Measurements from ENCODE around the gene SERPINB7.
"Not testable (repeated sequence)": the region's sequence is repeated elsewhere in the genome, so short reads cannot be mapped to it uniquely, and the experiment has no call there.

The SERPINB7 gene, protein sequence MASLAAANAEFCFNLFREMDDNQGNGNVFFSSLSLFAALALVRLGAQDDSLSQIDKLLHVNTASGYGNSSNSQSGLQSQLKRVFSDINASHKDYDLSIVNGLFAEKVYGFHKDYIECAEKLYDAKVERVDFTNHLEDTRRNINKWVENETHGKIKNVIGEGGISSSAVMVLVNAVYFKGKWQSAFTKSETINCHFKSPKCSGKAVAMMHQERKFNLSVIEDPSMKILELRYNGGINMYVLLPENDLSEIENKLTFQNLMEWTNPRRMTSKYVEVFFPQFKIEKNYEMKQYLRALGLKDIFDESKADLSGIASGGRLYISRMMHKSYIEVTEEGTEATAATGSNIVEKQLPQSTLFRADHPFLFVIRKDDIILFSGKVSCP

DNA sequence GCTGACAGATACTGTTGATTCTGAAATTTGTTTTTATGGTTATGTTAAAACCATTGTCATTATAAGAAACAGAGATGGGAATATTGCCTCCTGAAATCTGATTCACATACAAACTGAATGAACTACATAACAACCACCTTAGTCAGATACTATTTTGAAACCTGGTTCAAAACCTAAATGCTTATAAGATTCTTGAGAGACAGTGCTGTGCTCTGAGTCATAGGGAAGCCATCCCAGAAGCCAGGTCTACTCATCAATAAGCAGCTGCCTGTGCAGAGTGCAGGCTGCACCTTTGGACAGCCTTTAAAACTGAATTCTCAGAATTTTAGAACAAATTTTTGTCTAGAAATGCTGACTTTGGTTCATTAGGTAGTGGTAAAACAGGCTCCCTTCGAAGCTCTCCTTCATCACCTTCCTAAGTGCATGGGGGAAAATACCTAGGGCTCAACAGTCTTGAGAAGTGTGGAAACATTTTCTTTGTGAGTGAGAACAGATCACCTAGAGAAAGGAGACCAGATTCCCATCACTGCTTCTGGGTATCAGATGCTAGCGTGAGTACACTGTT, at the start of gene SERPINB7:
TSS of gene SERPINB7 (plus strand) at position 253 of the 565 bp plus-strand sequence. CDS start 6,955 bp downstream, outside the sequence.
- peak; percentile 73 to 80 for DNase-seq (ENCODE audit: low read depth in 2 of 2)

DNA sequence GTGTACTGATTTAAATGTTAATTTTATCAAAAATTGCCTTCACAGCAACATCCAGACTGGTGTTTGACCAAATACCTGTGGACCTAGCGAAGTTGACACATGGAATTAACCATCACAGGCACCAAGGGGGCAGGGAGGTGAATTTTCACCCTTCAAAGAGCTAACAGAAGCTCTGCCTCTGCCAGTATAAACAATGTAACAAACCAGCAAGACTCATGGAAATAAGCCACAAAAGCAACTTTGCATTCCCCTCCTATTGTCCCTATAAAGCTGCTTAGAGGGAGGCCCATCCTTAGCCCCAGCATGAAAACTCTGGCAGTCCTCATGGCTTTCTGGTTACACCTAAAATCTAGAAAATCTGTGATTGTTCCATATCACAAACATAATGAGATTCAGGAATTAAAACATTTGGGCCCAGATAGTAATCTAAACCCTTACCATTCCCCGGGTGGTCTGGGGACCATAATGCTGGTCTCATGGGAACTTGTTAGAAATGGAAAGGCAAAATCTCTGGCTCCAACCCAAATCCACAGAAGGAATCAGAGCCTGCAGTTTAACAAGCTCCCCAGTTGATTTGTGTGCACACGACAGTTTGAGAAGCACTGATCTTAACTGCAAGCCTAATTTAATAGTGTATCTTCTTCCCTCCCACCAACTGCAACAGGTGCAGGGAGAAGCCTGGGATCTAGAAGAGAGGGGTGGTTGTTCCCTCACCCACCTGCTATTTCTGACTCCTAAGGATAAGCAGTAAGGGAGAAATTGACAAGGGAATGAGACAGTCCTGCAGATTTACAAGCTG, 49.3 kb upstream of the SERPINB7 start:
- no peak for DNase-seq (ENCODE audit: low read depth in 2 of 2)

DNA sequence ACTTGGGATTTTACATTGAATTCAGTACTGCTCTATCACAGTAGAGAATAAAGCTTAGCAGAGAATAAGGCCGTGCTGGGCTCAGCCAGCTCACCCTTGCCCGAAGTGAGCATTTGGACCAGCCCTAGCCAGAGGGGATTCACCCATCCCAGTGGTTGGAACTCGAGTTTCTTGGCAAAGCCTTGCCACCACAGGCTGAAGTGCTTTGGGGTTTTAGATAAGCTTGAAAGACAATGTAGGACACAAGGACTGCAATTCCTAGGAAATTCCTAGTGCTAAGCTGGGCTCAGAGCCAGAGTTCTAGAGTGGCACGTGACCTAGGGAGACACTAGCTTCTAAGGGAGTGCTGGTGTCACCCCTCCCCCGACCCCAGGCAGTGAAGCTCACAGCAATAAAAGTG, 44.4 kb upstream of the SERPINB7 start:
- DNase-seq (ENCODE audit: low read depth in 2 of 2) = no peak

DNA sequence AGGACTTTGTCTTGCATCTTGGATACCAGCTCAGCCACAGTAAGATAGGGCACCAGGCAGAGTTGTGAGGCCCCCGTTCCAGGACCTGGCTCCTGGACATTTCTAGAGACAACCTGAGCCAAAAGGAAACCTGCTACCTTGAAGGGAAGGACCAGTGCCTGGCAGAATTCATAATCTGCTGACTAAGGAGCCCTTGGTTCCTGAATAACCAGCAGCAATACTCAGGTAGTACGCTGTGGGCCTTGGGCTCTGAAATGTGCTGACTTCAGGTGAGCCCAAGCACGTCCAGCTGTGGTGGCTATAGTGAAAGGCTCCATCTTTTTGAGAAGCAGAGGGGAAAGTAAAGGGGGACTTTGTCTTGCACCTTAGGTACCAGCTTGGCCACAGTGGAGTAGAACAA, 44.0 kb upstream of the SERPINB7 start:
- no peak for DNase-seq (ENCODE audit: low read depth in 2 of 2)

DNA sequence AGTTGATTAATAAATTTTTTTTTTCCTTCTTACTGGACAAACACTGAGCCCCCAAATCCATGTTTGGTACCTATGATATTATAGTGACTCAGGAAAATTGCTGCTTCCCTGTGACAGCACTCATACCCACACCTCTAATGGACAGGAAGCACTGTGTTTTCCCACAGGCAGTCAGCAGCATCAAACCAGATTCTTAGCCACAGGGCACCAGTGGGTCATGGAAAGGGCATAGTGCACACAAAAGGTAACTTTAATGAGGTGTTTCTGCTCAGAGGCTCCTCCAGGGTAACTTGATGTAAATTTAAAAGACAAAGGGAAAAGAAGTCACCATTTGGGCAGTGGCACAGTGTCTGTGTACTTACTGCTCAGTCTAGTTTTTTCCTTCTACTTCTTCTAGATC, 38.3 kb upstream of the SERPINB7 start:
- no peak for DNase-seq (ENCODE audit: low read depth in 2 of 2)

DNA sequence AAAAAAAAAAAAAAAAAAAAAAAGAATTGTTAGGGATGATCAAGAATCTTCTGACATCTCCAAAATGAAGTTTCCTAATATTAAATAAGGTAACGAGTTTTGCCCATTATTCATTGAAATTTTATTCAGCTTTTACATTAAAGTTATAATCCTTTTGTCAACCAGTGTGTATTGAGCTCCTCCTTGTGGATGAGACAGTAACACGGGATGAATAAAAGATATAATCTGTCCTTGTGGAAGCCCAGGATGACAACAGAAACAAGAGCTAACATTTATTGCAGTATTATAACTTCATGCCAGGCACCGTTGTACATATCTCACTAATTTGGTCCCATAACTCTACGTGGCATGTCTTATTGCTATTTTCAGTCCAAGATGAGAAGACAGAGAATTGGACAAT, 33.4 kb upstream of the SERPINB7 start:
- DNase-seq (ENCODE audit: low read depth in 2 of 2) = peak in 1 of 2 experiments; percentile 26

DNA sequence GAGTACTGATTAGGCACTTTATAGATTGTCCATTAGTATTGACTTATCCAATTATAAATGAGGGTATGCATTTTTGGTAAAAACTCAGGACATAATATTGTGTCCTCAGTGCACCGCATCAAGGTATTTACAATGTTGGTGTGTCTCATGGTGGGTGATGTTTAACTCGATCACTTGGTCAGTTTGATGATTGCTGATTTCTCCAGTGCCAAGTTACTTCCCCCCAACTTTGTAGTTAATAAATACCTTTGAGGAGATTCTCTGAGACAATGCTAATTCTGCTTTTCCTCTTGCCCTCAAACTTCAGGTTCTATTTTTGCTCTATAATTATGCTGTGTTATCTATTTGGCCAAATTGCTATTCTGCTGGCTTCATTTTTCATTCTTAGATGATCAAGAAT, 28.2 kb upstream of the SERPINB7 start:
- no peak for DNase-seq (ENCODE audit: low read depth in 2 of 2)

DNA sequence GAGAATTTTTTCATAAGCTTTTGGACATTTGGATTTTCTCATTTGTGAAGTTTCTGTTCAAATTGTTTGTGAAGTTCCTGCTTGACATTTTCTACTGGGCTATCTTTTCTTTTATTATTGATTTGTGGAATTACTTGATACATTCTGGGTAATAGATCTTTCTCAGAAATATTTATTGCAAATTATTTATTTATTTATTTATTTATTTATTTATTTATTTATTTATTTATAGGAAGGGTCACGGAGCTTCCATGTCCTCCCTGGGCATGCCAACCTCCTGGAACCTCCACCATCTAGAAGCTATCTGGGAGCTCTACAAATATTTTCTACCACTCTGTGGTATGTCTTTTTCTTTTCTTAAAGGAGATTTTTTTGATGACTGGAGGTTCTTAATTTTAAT, 25.7 kb upstream of the SERPINB7 start:
- no peak for DNase-seq (ENCODE audit: low read depth in 2 of 2)

DNA sequence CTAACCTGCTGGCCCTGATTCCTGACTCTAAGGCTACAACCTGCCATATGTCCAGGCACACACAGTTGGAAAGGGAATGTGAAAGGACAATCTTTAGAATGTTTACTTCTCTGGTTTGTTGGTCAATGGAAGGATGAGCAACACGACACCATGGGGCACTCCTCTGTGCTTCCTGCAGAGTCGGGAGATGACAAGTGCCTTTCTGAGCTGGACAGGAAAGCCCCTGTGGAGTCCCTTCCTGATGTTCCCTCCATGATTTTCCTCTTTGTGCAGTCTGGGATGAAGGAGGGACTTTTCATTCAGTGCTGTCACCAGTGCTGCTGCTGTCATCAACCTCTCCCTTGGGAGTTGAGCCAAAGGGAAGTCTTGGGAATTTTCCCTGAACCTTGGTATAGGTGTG, 22.6 kb upstream of the SERPINB7 start:
- DNase-seq (ENCODE audit: low read depth in 2 of 2) = no peak

DNA sequence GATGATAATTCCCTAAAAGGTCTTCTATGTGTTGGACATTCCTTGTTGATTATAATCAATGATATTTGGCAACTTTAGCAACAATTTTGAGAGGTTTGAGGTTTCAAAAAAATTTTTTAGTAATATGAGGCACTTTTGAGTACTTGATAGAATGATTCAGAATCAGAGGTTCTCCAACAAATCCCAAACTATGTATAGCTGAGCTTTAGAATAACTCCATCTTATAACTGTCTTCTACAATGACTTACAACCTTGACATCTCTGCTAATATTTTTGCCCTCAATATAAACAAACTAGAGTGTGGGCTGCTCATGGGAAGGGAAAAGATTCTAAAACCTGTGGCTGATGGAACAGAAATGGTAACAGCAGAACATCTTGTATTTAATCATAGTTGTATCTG, 21.5 kb upstream of the SERPINB7 start:
- peak in 1 of 2 experiments; percentile 36 for DNase-seq (ENCODE audit: low read depth in 2 of 2)

DNA sequence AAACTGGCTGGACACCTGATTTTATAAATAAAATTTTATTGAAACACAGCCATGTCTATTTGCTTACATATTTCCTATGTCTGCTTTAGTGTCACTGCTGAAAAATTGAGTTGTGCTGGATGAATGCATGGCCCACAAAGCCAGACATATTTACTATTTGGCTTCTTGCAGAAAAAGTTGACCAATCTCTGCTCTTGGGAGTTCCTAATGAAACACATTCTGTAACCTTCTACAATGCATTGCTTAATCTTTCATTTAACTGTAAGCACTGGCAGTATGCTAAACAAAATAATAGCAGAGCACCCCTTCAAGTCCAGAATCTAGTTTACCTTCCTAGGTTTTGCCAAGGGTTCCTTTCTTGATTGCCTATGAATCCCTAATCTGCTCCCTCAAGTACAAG, 17.7 kb upstream of the SERPINB7 start:
- DNase-seq (ENCODE audit: low read depth in 2 of 2) = no peak

DNA sequence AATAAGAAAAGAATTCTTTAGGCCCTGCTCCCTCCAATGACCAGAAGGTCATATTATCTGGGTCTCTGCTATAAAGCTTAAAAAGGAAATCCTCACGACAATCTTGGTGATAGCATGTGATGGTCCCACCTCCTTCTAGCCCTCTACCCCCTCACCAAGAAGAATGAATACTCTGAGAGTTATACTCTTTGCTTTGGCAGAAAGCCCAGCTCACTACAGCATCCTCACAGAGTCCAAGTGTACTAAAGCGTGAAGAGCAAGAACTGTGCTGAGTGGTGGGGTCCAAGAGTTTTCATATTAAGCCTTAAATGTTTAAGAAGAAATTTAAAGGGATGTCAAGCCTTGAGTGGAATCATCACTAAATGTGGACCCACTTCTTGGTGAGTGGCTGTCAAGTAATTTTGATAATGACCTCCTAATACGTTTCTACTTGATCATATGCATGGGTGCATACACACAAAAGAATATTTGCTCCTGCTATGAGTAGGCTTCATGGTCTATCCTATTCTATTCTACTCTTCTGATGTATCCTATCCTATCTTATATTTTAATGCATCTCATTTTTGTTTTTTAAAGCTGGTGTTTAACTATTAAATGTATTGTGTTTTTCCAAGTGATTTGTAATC, 16.5 kb upstream of the SERPINB7 start:
- no peak for DNase-seq (ENCODE audit: low read depth in 2 of 2)

DNA sequence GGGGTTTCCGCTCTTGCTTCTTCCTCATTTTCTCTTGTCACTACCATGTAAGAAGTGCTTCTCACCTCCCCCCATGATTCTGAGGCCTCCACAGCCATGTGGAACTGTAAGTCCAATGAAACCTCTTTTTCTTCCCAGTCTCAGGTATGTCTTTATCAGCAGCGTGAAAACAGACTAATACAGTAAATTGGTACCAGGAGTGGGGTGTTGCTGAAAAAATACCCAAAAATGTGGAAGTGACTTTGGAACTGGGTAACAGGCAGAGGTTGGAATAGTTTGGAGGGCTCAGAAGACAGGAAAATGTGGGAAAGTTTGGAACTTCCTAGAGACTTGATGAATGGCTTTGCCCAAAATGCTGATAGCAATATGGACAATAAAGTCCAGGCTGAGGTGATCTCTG, 15.4 kb upstream of the SERPINB7 start:
- DNase-seq (ENCODE audit: low read depth in 2 of 2) = not testable (repeated sequence)

DNA sequence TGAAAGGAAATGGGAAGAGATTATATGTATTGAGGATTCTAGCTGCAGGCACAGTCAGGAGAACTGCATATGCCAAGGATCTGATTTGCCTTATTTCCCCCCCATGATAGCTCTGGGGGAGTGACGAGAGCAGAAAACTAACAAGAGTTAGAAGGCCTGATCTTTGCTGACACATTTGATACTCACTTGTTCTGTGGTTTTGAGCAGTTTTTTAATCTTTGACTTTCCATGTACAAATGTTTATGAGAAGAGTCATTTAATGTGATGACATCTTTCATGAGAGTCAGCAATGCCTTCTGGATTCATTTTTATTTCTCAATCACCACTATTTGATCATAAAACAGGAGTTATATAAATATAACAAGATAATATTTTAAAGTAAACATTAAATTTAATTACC, 12.7 kb upstream of the SERPINB7 start:
- DNase-seq (ENCODE audit: low read depth in 2 of 2) = peak; percentile 67 to 70

DNA sequence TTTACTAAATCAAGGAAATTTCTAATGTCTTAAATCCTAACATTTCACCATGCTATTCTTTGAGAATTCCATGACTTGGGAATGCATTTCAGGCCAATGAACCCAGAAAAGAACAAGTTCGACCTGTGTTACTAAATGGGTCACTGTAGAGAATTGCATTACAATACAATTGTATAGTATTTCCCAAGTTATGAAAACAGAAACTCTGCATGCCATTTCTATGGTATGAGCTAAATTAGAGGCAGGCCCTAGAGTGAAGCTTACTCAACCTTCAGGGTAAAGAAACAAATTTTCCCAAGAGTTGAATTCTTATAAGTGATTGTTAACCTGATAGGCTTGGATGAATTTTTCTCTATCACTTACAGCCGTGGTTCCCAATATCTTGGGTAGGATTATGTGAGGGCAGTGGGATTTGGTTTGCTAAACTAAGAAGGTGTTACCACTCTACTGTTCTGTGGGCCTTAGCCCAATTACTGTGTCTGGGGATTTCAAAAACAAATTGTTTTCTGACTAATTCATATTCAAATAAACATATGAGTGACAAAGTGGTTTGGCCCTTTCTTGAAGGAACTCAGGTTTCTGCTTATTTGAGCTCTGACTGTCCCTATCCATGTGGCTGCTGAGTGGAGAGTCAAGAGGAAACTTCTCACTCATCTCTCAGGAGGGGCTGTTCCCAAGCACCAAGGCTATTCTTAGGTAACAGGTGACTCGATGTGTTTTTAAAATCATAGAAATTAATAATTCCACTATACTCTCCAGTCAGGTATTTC, 11.2 kb upstream of the SERPINB7 start:
- DNase-seq (ENCODE audit: low read depth in 2 of 2) = peak in 1 of 2 experiments; percentile 12

DNA sequence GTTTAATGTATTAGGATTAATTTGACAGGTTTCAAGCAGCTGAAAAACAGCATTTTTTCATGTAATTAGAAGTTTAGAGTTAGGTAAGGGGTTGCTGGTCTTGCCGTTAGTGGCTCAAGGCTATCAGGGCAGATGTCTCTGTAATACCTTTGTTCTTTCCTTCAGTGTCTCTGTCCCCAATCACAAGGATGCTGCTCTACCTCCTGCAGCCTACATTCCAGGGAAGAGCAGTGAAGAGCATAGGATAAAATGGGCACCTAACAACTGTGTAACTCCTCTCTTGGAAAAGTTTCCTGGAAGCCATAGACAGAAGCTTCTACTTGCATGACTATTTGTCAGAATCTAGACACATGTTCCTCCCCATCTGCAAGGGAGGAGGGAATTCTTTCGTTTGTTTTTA, 9.4 kb upstream of the SERPINB7 start:
- DNase-seq (ENCODE audit: low read depth in 2 of 2) = no peak

DNA sequence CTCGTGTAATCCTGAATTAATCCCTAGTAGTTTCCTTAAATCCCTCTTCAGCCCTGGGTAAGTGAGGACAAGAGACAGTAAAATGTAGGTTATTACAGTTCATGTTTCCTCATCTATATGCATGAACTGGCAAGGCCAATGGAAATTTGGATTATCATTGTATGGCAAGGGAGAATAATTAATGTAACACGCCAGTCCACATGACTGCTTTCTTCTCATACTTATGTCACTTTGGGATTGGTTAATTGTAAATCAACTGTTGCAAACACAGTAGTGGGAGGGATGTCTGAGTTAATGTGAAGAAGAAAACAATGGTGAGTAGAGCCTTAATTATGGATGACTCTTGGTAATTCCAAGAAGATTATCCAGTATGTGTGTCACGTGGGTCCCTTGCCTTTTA, 1.7 kb upstream of the SERPINB7 start:
- no peak for DNase-seq (ENCODE audit: low read depth in 2 of 2)

DNA sequence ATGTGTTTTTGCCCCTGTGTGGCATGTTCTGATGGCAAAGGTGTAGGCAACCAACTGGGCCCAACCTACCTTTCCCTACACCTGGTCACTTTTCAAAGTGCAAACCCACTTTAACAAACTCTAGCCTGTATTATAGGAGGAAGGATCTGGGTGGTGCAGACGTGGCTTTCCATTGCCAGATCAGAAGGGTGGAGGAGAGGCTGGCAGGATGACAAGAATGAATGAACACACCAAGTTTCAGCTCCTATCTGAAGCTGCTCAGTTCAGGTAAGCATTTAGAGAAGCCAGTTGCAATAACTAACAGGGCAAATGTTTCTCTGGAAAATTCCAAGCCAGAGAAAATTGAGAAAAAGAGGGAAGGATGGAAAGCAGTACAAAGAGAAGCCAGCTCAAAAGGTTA, 707 bp upstream of the SERPINB7 start:
- DNase-seq (ENCODE audit: low read depth in 2 of 2) = no peak

DNA sequence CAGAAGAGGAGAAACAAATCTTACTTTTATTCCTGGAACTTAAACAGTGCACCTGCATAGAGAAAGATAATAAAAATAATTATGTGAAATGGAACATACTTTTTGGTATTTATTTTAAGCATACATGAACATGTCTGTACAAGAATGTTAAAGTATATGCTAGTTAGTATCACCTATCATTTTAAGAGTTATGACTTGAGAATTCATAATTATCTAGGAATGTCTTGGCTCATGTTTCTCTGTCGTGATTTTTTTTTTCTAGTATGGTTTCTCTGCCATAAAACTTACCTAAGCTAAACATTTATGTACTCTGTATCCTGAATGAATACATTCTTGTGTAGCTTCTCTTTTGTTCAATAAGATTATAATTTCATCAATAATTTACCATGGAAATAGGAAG, 4.2 kb downstream of the SERPINB7 start:
- DNase-seq (ENCODE audit: low read depth in 2 of 2) = no peak

DNA sequence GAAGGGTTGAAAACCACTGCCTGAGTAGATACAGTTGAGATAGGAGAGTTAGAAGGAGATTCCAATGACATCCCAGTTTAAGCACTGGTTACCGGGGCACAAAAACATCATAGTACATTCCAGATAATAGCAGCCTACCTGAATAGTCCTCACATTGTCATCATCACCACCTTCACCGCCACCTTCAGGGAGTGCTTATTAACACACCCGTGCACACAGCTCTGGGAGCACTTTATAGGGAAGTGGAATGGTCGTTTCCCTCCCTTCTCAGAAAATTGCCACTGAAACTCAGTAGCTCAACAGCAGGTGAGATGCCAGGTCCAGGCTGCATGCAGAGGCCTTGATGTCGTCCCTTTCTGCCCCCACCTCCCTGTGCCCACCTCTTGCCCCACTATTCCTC, 8.2 kb downstream of the SERPINB7 start:
- no peak for DNase-seq (ENCODE audit: low read depth in 2 of 2)

DNA sequence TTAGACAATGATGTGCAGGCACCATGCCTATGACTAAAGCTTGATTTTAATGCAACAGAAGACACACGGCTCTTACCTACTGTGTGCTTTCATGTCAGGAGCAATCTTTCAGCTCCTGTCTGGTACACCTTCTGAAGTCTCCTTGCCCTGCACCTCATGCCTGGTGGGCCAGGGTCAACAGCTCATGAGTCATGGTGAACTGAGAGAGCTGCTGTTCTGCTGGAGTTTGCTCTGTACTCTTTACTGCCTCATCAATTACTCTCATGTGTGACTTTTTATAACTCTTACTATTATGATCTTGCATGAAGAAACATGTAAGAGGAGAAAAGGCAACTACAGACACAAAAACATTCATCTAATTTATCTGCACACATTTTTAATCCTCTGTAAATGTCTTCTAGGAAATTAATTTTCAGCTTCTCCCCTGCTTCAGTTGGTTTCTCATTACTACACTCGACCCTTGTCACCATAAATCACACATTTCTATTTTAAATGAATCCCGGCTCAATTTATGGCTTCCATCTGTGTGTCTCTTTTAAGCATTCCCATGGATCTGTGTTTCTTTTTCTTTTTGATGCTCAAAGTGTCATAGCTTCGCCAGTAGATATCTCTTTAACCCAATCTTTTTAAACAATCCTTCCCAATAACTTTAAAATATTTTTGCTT, 9.7 kb downstream of the SERPINB7 start:
- DNase-seq (ENCODE audit: low read depth in 2 of 2) = no peak
